Activated T-cell treated with anti-CD3 and anti-CD28 coated beads for 48 hours (primary cell): Measurements from ENCODE around the gene OR5H6.
"Not testable (repeated sequence)": the region's sequence is repeated elsewhere in the genome, so short reads cannot be mapped to it uniquely, and the experiment has no call there.

Source experiments
- DNase-seq: peaks from one replicate; pipeline ENCODE4 v3.0.0-alpha.2; 2020; ENCODE audit warnings: low read depth

The OR5H6 gene

GRCh38 chr3:98263944-98264343, at the start of gene OR5H6:
Gene OR5H6 (plus strand): TSS chr3:98264244. CDS start chr3:98264333, 89 bp downstream.
- no peak for DNase-seq

- no peak for DNase-seq
Measured at GRCh38 chr3:98215051-98215450, 49.0 kb upstream of the OR5H6 start.

- DNase-seq = no peak
Measured at GRCh38 chr3:98223907-98224672, 40.0 kb upstream of the OR5H6 start.

GRCh38 chr3:98232489-98232888, 31.6 kb upstream of the OR5H6 start:
- DNase-seq = no peak

- no peak for DNase-seq
Measured at GRCh38 chr3:98233468-98233867, 30.6 kb upstream of the OR5H6 start.

GRCh38 chr3:98240131-98240530, 23.9 kb upstream of the OR5H6 start:
- DNase-seq = no peak

GRCh38 chr3:98242155-98242554, 21.9 kb upstream of the OR5H6 start:
- DNase-seq = no peak

GRCh38 chr3:98243843-98244242, 20.2 kb upstream of the OR5H6 start:
- no peak for DNase-seq

GRCh38 chr3:98246142-98246541, 17.9 kb upstream of the OR5H6 start:
- DNase-seq = no peak

GRCh38 chr3:98256026-98256425, 8.0 kb upstream of the OR5H6 start:
- not testable (repeated sequence) for DNase-seq

GRCh38 chr3:98259707-98260106, 4.3 kb upstream of the OR5H6 start:
- DNase-seq = no peak

- no peak for DNase-seq
Measured at GRCh38 chr3:98262046-98262445, 2.0 kb upstream of the OR5H6 start.

GRCh38 chr3:98269846-98270245, 5.8 kb downstream of the OR5H6 start:
- DNase-seq = no peak

GRCh38 chr3:98272126-98272525, 8.1 kb downstream of the OR5H6 start:
- no peak for DNase-seq

GRCh38 chr3:98274914-98275313, 10.9 kb downstream of the OR5H6 start:
- no peak for DNase-seq

- no peak for DNase-seq
Measured at GRCh38 chr3:98282205-98282604, 18.2 kb downstream of the OR5H6 start, which contains the start of gene OR5H2. Gene OR5H2 (plus strand): TSS chr3:98282505. CDS start chr3:98282903, 398 bp downstream.

GRCh38 chr3:98290916-98291315, 26.9 kb downstream of the OR5H6 start:
- no peak for DNase-seq

GRCh38 chr3:98291332-98291957, 27.4 kb downstream of the OR5H6 start:
- DNase-seq = no peak
